GM12875 (cell line): ENCODE results near the gene MMP2.

Experiments used
- H3K4me3 ChIP-seq: one replicate; pipeline ENCODE4 v1.5.1; 2011; ENCODE audit warnings: low read depth, low read length, control low read depth
- TF ChIP-seq, protein P1 (sequence below): IDR thresholded peaks from 2 replicates; pipeline ENCODE4 v1.5.1; 2011; ENCODE audit warnings: low read depth, mild to moderate bottlenecking, control low read depth, inconsistent platforms, low read length, moderate library complexity, borderline replicate concordance; ENCODE audit not compliant: insufficient read depth

Gene MMP2

DNA sequence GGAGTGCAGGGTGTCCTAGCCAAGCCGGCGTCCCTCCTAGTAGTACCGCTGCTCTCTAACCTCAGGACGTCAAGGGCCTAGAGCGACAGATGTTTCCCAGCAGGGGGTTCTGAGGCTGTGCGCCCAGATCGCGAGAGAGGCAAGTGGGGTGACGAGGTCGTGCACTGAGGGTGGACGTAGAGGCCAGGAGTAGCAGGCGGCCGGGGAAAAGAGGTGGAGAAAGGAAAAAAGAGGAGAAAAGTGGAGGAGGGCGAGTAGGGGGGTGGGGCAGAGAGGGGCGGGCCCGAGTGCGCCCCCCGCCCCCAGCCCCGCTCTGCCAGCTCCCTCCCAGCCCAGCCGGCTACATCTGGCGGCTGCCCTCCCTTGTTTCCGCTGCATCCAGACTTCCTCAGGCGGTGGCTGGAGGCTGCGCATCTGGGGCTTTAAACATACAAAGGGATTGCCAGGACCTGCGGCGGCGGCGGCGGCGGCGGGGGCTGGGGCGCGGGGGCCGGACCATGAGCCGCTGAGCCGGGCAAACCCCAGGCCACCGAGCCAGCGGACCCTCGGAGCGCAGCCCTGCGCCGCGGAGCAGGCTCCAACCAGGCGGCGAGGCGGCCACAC lies at the start of gene MMP2:
Gene MMP2 (plus strand): TSS at position 372 of the 603 bp plus-strand sequence. CDS start 282 bp downstream, outside the sequence.
- TF ChIP-seq, protein P1, sequence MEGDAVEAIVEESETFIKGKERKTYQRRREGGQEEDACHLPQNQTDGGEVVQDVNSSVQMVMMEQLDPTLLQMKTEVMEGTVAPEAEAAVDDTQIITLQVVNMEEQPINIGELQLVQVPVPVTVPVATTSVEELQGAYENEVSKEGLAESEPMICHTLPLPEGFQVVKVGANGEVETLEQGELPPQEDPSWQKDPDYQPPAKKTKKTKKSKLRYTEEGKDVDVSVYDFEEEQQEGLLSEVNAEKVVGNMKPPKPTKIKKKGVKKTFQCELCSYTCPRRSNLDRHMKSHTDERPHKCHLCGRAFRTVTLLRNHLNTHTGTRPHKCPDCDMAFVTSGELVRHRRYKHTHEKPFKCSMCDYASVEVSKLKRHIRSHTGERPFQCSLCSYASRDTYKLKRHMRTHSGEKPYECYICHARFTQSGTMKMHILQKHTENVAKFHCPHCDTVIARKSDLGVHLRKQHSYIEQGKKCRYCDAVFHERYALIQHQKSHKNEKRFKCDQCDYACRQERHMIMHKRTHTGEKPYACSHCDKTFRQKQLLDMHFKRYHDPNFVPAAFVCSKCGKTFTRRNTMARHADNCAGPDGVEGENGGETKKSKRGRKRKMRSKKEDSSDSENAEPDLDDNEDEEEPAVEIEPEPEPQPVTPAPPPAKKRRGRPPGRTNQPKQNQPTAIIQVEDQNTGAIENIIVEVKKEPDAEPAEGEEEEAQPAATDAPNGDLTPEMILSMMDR, result no peak
- H3K4me3 ChIP-seq, result no peak within 1 kb of the TSS

DNA sequence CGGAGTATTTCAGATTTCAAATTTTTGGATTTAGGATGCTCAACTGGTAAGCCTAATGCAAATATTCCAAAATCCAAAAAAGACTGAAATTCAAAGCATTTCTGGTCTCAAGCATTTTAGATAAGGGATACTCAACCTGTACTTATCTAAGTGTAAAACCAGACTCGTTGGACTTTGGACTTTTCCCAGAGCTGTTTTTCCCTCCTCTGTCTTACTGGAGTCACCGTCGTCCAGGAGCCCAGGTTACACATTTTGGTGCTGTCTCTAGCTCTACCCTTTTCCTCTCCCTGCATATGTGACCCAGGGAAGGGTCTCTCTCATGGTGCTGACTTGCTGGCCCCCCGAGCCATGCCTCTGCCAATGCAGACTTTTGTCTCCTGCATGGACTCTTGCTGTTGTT lies 46.0 kb upstream of the MMP2 start:
- no peak overlapping the region for H3K4me3 ChIP-seq
- TF ChIP-seq, protein P1, result no peak

DNA sequence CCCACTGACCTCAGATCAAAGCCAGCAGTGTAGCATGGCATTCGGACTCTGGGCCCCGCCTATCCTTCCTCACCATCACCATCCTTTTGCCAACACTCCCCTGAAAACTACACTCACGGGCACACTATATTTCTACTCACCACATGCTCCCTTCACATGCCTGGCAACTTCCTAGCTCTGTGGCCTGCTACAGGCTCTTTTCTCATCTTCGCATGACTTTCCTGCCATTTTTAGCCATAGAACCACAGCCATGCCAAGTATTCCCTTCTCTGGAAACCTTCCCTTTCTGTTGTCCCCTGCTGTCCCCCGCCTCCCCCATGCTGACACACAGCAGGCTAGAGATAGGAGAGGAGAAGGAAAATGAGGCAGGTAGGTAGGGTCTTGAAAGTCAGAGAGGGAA lies 45.5 kb upstream of the MMP2 start:
- TF ChIP-seq, protein P1, result no peak

DNA sequence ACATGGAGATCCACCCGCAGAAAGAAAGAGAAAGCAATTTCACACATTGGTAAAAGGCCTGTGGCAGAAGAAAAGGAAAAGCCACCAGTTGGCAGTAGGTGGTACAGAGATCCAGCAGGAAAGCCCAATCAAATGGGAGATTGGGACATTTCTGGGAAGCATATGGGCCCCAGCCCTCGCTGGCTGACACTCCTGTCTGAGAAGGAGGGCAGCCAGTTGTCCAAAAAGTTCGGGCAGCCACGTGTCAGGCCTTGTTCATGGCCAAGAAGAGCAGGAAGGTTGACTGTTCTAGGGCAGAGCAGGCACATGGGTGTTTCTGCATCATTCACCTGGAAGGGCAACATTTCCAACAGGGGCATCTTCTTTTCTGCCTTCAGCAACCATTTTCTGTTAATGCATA lies 45.0 kb upstream of the MMP2 start:
- TF ChIP-seq, protein P1, result no peak

More for the DNA sequence above, 45.5 kb upstream of the MMP2 start:
- H3K4me3 ChIP-seq, result no peak overlapping the region

DNA sequence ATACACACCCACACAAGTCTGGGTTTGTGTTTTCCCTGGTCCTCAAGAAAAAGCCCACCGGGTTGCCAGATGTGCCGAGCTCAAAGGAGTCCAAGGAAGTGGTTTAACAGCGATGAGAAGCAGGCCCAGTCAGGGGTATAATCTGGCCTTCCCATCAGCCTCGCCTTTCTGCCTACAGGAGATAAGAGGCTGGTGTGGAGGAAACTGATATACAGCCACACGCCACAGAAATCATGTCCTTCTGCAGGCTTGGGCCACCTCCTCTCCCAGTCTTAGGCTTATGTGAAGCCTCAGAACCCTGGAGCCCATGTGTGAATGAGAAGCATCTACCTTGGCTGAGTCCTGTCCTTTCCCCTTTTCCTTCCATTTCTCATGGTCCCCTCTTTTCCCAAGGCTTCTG lies 43.6 kb upstream of the MMP2 start:
- H3K4me3 ChIP-seq, result no peak overlapping the region
- TF ChIP-seq, protein P1, result no peak

More for the DNA sequence above, 45.0 kb upstream of the MMP2 start:
- no peak overlapping the region for H3K4me3 ChIP-seq

DNA sequence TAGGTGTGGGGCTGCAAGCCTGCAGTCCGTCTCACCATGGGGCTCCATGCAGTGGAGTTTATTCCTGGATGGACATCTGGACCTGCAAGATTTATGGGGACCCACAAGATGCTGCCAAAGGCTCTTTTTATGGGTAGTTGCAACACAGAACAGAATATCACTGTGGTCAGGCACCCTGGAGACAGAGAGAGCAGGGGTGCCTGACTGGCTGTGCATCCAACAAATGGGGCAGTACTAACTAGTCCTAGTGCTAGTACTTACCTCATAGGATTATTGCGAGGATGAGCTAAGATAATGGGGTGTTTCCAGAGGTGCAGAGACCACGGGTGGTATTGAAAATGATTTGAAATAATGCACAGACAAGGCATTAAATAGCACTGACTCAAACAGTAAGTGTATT lies 42.4 kb upstream of the MMP2 start:
- H3K4me3 ChIP-seq, result no peak overlapping the region
- TF ChIP-seq, protein P1, result no peak

DNA sequence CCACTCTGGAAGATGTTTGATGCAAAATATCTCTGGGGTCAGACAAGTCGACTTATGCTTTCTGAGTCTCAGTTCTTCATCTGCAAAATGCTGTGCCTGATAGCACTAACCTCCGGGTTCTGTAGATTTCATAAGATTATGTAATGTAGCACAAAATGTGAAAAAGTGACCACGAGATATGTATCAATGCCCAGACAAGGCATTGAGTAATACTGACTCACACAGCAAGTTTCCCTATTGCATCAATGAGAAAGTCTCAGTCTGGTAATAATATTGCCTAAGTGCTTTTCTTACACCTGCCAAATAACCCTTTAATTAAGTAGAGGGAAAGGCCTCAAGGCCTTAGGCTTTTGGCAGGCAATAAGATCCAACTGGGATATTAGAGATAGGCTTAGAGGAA lies 41.4 kb upstream of the MMP2 start:
- H3K4me3 ChIP-seq, result no peak overlapping the region
- TF ChIP-seq, protein P1, result no peak
